ENCODE measurements around the gene QRICH2.

- TF ChIP-seq CTCF (IDR thresholded peaks at IDR 0.05 in 4 of 5, conservative IDR thresholded peaks at IDR 0.05 in 1 of 5), result no peak
- no peak for TF ChIP-seq POLR2A (IDR thresholded peaks at IDR 0.05)
Measured at GRCh38 chr17:76233588-76234353, 74.3 kb downstream of the QRICH2 start.
